Hematopoietic multipotent progenitor cell treated with erythropoietin and hydrocortisone succinate and interleukin-3 and kit ligand, for 15 days (in vitro differentiated cells): ENCODE data around the gene ARHGAP22.

Source experiments
- DNase-seq: peaks from one replicate; pipeline ENCODE4 v3.0.0-alpha.2; 2015; ENCODE audit warnings: low spot score

The ARHGAP22 gene

GRCh38 chr10:48633381-48634197 is 28.7 kb upstream of the ARHGAP22 start:
- no peak for DNase-seq

- DNase-seq: no peak
These were observed 27.3 kb upstream of the ARHGAP22 start for GRCh38 chr10:48632166-48632565.

GRCh38 chr10:48627984-48628609 is 23.2 kb upstream of the ARHGAP22 start:
- DNase-seq: no peak

GRCh38 chr10:48626986-48627731 is 22.3 kb upstream of the ARHGAP22 start:
- DNase-seq: no peak

GRCh38 chr10:48626447-48626846 is 21.6 kb upstream of the ARHGAP22 start:
- DNase-seq: no peak

GRCh38 chr10:48625826-48626134 is 20.9 kb upstream of the ARHGAP22 start:
- no peak for DNase-seq

- no peak for DNase-seq
These were observed 18.8 kb upstream of the ARHGAP22 start for GRCh38 chr10:48623607-48624132.

GRCh38 chr10:48623009-48623408 is 18.1 kb upstream of the ARHGAP22 start:
- no peak for DNase-seq

GRCh38 chr10:48620719-48621118 is 15.8 kb upstream of the ARHGAP22 start:
- no peak for DNase-seq

- DNase-seq: no peak
These were observed 11.6 kb upstream of the ARHGAP22 start for GRCh38 chr10:48616436-48616835.

- no peak for DNase-seq
These were observed 9.9 kb upstream of the ARHGAP22 start for GRCh38 chr10:48614481-48615390.

GRCh38 chr10:48613016-48613415 is 8.1 kb upstream of the ARHGAP22 start:
- DNase-seq: no peak

- no peak for DNase-seq
These were observed 7.5 kb upstream of the ARHGAP22 start for GRCh38 chr10:48612236-48612943.

- DNase-seq: no peak
These were observed 6.3 kb upstream of the ARHGAP22 start for GRCh38 chr10:48611133-48611532.

GRCh38 chr10:48610585-48611093 is 5.8 kb upstream of the ARHGAP22 start:
- DNase-seq: no peak

GRCh38 chr10:48609899-48610584 is 5.2 kb upstream of the ARHGAP22 start:
- DNase-seq: no peak

- DNase-seq: no peak
These were observed 4.6 kb upstream of the ARHGAP22 start for GRCh38 chr10:48609441-48609840.

GRCh38 chr10:48608976-48609375 is 4.1 kb upstream of the ARHGAP22 start:
- DNase-seq: no peak

GRCh38 chr10:48608279-48608681 is 3.4 kb upstream of the ARHGAP22 start:
- DNase-seq: peak; percentile 25
